ENCODE measurements around the gene FOSL1.

Gene FOSL1

DNA sequence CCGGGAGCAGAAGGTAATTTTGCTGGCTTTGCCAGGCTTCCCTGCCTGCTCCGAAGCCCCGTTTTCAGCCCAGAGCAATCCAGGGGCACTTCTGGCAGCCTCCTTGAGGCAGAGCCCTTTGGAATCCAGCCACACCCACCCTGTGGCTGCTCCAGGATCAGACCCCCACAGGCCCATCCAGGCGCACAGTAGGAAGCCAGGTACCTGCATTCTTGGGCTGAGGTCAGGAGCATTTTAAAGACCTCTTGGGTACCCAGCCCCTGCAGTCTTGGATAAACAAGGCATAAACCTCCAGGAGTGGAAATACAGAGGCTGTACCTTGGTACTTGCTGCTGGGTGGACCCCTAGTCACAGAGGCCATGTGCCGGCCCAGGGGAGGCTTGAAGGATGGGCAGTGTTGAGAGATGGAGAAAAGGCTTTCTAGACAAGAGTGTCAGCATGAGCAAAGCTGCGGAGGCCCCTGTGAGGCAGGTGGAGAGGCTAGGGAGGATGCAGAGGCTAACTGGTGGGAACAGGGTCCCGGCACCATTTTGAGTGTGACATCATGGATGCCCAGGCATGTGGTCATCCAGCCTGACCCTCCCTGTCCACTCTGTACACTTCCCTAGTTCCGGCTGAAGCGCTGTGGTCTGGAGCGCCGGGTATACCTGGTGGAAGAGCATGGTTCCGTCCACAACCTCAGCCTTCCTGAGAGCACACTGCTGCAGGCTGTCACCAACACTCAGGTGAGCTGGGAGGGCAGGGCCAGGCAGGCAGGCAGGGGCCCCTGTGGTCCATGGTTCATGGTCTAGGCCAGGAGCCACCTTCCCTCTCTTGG, 36.1 kb downstream of the FOSL1 start:
- DNase-seq (ENCODE audit: low spot score) = no peak

DNA sequence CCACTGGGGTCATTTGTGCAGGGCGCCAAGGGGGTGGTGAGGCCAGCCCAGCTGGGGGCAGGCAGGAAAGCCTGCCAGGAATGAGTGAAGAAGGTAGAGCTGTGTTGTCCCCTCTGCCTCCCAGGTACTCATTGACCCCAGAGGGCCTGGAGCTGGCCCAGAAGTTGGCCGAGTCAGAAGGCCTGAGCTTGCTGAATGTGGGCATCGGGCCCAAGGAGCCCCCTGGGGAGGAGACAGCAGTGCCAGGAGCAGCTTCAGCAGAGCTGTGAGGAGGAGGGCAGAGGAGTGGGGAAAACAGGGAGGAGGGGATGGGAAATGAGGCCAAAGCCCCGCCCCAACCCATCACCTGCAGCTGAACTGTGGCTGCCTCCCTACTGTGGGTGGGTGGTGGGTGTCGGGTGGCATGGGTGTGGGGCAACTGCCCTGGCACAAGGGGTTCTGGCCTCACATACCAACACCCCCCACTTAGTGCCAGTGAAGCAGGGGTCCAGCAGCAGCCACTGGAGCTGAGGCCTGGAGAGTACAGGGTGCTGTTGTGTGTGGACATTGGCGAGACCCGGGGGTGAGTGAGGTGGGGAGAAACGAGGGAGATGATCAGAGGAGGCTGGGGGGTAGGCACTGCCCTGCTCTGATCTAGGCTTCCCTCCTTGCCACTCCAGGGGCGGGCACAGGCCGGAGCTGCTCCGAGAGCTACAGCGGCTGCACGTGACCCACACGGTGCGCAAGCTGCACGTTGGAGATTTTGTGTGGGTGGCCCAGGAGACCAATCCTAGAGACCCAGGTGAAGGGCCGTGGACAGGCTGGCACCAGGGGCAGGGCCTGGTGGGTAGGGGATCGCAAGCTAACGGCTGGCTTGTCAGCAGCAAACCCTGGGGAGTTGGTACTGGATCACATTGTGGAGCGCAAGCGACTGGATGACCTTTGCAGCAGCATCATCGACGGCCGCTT, 37.0 kb downstream of the FOSL1 start:
- no peak for DNase-seq (ENCODE audit: low spot score)

DNA sequence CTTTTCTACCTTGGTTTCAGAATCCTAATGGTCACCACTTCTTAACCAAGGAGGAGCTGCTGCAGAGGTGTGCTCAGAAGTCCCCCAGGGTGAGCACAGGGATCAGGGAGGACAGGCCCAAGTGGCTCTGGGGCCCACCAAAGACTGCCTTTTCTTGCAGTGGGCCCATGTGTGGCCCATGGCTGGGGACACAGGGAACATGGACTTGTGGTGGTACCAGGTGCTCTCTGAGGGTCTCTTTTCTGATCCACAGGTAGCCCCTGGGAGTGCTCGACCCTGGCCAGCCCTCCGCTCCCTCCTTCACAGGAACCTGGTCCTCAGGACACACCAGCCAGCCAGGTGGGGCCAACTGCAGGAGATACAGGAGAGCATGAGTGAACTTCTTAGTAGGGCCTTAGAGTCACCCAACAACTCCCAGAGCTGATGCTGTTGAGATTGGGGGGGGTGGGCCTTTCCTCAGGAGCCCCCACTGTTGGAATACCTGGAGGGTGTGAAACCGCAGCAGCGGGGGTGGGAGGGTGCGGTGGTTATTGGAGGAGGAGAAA, 37.9 kb downstream of the FOSL1 start:
- DNase-seq (ENCODE audit: low spot score) = no peak

DNA sequence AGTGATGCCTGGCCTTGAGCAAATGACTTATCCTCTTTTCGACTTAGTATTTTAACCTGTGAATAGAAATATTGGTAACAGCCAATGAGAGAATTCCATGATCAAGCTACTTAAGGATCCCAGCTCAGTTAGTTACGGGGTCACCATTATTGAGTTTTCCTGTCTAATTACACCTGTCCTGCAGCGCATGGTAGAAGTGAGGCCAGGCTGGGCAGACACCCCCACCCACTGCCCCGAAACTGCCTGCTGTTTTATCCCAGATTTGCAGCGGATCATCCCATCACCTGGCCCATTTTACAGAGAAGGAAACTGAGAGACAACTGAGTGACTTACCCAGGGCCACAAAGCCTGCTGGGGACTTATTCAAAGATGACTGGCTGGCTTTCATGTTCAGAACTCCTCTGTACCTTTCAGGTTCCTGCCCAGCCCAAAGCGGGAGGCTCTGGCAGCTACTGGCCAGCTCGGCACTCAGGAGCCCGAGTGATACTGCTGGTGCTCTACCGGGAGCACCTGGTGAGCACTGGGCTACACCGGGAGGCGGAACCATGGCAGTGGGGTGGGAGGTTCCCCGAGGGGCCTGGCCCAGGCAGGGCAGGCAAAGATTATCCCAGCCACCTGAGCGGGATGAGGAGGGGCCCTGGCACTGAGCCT, 38.5 kb downstream of the FOSL1 start:
- no peak for DNase-seq (ENCODE audit: low spot score)

DNA sequence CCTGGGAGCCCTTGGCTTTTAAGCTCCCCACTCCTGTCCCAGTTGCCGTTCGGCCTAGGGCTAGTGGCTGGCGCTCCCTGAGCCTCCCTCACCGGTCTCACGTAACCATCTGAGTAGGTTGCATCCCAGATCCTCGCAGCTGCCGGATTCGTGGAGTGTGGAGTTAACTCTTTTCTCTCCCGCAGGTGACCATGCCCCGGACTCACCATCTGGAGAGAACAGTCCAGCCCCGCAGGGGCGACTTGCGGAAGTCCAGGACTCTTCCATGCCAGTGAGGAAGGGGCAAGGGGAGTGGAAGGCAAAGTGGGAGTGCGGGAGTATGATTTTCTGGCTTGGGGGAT, 39.1 kb downstream of the FOSL1 start:
- no peak for DNase-seq (ENCODE audit: low spot score)

DNA sequence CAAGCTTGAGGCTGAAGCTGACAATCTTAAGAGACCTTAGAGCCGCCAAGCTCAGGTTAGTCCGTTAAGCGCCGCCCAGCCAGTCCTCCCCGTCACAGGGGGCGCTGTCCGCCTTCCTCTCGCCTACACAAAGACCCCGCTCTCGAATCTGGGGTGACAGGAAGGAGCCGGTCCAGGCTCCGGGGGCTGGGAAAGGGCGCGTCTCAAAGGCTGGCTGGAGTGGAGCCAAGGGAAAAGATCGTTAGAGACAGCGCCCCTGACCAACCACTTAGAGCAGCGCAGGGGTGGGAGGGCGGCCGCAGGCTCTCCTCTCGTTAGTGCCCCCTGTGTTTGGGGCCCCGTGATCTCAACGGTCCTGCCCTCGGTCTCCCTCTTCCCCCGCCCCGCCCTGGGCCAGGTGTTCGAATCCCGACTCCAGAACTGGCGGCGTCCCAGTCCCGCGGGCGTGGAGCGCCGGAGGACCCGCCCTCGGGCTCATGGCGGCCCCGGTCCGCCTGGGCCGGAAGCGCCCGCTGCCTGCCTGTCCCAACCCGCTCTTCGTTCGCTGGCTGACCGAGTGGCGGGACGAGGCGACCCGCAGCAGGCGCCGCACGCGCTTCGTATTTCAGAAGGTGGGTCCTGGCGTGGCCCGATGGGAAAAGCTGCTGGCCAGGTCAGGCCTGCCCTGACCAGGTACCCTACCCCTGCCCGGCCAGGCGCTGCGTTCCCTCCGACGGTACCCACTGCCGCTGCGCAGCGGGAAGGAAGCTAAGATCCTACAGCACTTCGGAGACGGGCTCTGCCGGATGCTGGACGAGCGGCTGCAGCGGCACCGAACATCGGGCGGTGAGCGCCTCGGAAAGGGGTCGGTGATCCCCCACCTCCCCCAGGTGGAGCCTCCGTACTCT, 39.7 kb downstream of the FOSL1 start, which contains the start of gene MUS81:
TSS of gene MUS81 (plus strand) at position 156 of the 887 bp plus-strand sequence. CDS start at position 477, 321 bp downstream.
- peak; percentile 92 for DNase-seq (ENCODE audit: low spot score)

DNA sequence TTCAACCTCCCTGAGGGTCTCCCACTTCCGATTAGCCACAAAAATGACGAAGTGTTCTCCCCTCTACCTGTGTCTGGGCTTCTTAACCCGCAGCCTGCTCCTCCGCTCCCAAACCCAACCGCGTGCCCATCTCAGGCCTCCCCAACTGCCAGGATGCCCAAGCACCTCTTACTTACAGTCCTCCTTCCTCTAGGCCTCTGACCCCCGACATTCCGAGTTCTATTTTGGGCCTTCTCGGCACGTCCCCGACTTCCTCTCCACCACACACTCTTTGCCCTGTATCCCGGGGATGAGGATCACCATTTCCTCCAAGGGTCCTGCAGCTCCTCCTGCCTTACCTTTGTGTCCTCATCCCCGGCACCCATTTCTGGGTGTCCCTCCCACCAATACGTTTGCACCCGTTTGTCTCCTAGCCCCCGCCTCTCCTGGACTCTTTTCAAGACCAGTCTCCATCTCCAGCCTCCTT, 40.3 kb downstream of the FOSL1 start:
- no peak for DNase-seq (ENCODE audit: low spot score)

DNA sequence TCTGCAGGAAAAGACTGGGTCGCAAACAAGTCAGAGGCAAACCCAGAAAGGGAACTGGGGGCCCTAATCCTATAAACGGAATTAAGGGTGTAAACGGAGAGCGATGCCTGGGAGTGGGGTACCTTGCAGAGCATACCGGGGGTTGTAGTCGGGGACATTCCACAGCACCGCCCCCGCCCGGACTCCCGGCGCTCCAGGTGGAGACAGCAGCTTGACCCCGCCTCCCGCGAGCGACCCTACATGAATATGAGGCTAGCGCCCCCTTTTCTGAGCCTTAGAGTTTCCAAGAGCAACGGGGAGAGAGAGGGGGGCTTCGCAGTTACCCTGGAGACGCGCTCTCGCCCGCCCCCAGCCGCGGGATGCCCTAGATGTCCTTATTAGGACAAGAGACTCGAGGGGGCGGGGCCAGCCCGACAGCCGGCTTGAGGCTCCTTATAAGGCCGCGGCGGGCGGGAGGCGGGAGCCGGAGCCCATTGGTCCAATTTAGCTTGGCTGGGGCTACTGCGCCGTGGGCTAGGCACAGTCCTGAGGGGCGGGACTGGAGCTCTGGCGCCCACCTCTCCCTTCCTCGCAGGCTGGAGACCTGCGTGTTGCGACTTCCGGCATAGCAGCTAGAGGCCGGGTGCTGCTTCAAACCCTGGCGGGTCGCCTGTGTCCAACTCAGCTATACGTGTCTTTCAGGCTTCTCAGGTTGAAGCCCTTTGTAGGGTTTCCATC, 40.9 kb downstream of the FOSL1 start:
- DNase-seq (ENCODE audit: low spot score) = peak; percentile 96

DNA sequence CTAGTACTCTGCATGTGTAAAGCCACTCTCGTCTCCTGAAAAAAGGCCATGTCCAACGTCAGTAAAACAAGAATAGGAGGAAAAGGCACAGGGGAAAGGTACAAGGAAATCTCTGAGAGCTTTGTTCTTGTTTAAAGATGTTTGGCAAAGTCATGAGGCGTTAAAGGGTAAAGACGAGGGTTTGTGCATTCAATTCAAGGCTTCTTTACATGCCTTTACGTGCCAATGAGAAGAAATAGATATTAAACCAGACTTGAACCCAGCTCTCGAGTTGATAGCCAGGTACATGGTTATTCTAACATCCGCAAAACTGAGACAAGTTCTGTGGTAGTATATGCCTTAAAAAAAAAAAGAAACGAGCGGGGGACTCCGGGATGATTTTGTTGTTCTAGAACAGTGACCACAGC, 41.5 kb downstream of the FOSL1 start:
- DNase-seq (ENCODE audit: low spot score) = no peak

DNA sequence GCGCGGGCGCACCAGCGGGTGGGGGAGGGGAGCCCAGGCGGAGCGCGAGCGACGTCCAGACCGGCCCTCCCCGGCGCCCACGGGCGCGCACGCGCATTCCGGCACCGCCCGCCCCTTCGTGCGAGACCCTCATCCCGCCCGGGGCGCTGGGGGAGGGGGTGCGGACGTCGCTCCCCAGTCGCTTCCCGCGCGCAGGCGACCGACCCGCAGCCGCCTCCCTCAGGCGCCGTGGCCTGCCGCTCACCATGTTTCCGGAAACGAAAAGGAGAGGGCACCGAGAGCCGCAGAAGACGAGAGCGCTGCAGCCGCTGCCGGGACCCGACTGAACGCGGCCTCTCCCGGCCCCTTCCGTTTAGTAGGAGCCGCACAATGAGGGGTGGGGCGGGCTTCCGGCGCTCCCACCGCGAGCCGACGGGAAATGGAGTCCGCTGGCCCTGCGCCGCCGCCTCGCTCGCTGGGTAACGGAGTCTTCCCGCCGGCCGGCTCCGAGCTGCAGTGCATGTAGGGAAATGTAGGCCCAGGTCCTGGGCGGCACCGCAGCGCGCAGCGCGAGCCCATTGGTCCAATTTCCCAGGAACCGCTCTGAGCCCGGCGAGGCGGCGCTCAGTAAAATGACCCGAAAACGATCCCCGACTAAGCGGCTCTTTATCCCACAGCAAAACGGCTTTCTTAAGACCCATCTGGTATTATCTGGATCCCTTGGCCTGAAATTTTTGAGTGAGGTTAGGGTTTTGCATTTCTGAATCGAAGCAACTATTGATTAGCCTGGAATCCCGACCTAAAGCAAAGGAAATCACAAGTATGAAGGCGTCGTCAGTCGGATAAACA, 42.1 kb downstream of the FOSL1 start, which contains the start of gene CFL1:
TSS of gene CFL1 (minus strand) at position 328 of the 828 bp plus-strand sequence. CDS start at position 247, 81 bp downstream.
- peak; percentile 97 for DNase-seq (ENCODE audit: low spot score)

DNA sequence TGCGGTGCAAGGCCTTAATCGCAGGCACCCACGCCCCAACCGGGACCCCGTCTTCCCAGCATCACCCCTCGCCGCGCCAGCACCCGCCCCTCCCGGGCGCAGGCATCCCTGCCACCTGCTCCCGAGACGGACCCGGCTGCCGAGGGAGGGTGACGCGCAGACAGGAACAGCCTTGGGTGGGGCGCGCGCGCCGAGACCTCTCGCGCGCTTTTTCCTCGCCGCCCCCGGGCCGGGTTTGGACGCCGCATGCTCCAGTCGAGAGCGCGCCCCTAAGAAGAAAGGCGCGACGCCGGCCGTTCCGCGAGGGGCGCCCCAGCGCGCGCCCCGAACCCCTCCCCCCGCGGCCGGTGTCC, 42.7 kb downstream of the FOSL1 start:
- DNase-seq (ENCODE audit: low spot score) = no peak

DNA sequence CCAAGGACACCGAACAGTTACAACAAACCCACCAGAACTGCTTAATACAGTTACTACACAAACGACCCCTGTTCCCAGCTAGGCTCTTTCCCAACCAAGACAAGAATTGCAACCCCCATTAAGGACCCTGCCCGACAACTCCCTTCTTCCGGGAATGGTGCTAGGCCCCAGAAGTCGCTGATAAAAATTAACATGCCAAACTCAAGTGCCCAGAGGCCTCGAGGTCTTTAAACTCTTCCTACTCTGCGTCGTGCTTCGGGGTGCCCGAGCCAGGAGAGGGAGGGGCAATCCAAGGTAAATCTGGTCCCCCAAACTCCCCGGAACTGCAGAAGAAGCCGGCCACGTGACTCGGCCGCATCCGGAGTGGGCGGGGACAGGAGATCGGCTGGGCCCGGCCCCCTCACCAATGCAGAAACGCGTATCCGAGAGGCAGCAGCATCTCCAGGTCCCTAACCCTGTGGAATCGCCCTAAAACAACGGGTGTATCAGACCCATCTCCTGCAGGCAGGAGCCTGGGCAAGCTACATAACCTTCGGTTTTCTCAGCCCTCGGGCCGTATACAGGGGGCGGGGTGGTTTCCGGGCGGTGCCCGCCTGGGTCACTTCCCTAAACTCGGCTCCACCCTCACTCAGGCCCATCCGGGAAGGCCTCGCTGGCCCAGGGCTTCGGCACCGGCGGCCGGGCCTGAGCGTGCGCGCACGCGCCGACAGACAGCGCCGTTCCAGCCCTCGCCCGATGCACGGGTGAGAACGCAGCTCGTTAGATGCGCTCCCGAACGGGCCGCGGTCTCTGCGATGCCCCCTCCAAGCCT, 43.3 kb downstream of the FOSL1 start:
- DNase-seq (ENCODE audit: low spot score) = peak; percentile 81

DNA sequence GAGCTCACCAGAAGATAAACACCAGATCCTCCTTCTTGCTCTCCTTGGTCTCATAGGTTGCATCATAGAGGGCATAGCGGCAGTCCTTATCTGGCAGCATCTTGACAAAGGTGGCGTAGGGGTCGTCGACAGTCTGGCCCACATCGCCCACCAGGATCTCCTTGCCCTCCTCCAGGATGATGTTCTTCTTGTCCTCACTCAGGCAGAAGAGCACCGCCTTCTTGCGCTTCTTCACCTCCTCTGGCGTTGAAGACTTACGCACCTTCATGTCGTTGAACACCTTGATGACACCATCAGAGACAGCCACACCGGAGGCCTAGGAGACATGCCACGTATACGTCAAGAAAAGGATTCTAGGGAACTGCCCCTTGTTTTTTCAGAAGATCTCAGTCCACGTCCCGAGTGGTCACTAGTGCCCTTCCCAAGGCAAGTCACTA, 44.2 kb downstream of the FOSL1 start:
- DNase-seq (ENCODE audit: low spot score) = no peak

DNA sequence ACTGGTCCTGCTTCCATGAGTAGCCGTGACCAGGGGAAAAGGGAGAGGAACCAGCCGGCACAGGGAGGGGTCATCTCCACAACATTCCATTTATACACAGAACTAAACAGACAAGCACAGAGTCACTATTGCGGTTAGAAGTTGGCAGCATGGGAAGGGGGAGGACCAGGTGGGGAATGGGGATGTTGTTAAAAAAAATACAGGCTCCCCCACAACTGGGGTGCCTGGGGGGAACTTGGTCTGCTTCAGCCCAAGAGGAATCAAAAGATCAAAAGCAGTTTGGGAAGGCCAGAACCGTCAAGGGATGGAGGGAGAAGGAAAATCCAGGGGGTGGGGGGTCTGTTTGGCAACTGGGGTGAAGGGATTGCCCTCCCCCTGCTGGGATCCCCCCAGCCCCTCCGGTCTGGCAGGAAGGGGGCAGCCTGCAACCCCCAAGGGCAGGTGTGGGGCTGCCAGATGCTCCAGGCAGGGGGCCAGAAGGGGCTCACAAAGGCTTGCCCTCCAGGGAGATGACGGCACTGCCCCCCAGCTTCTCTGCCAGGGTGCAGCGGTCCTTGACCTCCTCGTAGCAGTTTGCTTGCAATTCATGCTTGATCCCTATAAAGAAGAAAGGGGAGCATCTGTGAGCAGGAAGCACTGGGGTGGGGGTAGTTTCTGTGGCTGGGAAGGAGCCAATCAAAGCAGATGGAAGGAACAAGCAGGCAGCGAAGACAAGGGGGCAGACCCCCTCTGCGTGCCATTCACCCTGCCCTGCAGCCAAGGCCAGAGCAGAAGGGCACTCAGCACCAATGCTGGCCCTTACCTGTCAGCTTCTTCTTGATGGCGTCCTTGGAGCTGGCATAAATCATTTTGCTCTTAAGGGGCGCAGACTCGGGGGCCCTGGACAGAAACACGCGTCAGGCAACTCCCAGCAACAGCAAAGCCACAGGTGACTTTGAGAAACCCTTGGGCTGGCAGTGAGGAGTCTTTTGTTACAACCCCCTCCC, 45.0 kb downstream of the FOSL1 start:
- DNase-seq (ENCODE audit: low spot score) = no peak

DNA sequence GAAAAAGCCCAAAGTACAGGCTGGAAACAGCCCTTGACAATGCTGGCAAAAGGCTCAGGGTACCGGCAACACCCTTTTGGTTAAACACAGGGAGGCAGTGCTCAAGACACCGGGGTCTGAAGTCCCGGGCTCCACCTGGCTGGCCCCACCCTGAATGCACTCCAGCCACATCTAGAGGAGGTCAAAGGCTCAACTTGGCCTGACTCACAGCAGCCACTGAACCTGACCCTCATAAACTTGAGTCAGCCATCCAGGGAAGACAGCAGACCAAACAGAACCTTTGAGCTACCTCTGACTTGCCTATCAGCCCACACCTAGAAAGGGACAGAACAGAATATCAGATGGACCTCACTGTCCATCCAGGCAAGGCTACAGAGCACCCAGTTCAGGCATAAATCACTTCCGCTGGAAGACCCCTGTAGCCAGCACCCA, 46.0 kb downstream of the FOSL1 start:
- no peak for DNase-seq (ENCODE audit: low spot score)

DNA sequence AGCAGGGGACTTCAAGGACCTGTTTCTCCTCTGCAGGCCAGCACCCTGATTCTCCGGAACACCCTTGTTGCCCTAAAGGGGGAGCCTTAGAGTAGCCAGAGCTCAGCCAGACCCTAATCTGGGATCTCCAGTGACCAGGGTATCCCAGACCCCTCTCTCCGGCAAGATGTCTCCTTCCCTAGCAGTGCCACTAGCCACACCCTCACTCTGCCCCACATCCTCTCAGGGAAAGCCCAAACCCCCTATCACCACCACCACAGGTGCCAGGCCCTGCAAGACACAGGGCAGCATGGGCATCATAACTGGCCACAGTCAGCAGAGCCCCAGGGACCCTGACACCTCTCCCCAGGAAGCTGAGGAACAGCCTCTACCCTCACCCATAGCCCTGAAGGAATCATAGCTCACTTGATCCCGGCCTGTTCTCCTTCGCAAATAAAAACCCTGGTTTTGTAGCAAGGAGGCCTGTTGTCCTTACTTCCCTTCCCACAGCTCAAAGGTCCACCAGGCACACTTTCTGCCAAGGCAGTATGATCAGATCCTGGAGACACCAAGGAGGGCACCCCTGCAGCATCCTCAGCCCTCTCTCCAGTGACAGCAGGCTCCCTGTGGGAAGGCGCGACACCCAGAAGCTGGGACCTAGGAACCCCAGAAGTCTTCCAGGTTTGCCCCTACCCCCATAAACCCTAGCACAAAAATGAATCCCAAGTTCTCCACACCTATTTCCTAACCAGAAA, 46.8 kb downstream of the FOSL1 start:
- DNase-seq (ENCODE audit: low spot score) = no peak

All from globus pallidus (tissue), 1 donor.